GM11168 (cell line): ENCODE data around the gene IQCB1.
"Not testable (repeated sequence)": the region's sequence is repeated elsewhere in the genome, so short reads cannot be mapped to it uniquely, and the experiment has no call there.

ENCODE experiments used
- in situ Hi-C: fragments of 300-500 bp; cut with MboI; formaldehyde crosslinking; loops from one replicate; pipeline ENCODE4 v1.12.0; 2022; ENCODE audit warnings: low sequenced_read_pairs; ENCODE audit not compliant: unreplicated experiment

IQCB1 gene

DNA sequence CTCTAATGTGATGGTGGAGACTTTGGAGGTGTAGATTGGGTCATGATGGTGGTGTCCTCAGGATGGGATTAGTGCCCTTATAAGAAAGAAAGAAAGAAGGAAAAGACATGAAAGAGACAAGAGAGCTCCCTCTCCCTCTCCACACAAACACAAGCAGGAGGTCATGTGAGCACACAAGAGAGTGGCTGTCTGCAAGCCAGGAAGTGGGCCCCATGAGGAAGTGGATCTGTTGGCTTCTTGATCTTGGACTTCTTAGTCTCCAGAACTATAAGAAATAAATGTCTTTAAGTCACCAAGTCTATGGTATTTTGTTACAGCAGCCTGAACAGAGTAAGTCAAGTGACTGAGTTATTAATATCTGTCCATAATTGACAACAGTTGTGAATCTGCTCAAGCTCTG is 17.1 kb downstream of the IQCB1 start:
- in situ Hi-C loops: no loop called here

DNA sequence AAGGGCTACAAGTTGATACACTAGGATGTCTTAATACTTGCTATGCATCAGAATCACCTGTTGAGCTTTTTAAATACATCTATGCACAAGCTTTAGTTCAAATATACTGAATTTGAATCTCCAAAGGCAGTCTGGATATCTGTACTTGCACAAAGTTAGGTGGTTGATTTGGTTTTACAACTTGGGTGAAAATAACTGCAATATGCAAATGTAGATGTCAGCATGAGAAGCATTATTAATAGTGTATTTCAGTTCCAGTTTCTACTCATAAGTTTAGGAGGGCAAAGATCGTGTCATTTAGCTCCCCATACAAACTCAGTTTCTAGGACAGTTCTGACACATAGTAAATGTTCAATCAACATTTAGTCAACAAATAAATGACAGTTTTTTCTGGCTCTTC is 25.6 kb downstream of the IQCB1 start:
- in situ Hi-C loops: no loop called here

DNA sequence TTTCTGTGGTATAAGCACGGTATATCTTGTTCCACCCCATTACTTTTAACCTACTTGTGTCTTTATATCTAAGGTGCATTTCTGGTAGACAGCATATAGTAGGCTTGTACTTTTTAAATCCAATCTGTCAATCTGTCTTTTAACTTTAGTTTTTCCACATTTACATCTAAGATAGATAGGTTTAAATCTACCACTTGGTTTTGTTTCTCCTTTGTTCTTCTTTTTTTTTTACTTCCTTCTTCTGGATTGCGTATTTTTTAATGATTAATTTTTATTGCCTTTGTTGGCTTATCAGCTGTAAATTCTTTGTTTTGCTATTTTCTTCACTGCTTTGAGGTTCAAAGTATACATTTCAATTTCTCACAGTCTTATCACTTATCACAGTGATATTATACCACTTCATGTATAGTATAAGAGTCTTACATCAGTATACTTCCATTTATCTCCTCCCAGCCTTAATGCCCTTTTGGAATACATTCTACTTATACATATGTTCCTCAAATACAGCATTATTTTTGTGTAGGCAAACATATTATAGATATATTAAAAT is 31.0 kb downstream of the IQCB1 start:
- in situ Hi-C loops: no loop called here

DNA sequence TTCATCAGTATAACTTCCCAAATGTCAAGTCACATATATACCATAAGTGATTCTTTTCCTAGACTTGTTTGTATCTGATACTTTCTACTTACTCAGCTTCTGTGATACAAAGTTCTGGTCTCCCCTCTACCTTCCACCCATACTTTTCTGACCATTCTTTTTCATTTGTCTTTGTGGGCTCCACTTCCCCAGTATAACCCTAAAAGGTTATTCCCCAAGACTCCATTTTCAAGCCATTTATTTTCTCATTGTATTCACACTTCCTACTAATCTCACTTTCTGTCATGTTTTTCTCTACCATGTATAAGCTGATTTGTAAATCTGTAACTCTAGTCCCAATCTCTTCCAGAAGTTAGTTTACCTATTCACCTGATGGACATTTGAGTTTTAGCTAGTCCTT is 34.0 kb downstream of the IQCB1 start:
- in situ Hi-C loops: no loop called here

DNA sequence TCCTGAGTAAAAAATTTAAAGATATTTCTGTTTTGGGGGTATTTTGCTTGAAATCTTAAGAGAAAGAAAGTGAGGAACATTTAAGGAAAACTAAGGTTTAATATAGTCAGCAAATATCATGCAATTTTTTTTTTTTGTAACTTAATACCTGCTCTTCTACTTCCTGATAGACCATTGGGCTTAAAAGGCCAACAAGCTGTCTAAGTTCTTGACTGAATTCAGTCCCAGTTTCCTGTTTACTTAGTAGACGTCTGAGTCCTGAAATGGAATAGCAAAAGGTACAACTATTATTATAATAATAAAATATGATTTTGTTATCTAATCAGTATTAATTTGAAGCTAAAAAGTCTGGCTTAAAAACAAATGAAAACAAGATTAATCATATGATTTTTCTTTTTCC is 37.9 kb downstream of the IQCB1 start:
- in situ Hi-C loops: no loop called here

DNA sequence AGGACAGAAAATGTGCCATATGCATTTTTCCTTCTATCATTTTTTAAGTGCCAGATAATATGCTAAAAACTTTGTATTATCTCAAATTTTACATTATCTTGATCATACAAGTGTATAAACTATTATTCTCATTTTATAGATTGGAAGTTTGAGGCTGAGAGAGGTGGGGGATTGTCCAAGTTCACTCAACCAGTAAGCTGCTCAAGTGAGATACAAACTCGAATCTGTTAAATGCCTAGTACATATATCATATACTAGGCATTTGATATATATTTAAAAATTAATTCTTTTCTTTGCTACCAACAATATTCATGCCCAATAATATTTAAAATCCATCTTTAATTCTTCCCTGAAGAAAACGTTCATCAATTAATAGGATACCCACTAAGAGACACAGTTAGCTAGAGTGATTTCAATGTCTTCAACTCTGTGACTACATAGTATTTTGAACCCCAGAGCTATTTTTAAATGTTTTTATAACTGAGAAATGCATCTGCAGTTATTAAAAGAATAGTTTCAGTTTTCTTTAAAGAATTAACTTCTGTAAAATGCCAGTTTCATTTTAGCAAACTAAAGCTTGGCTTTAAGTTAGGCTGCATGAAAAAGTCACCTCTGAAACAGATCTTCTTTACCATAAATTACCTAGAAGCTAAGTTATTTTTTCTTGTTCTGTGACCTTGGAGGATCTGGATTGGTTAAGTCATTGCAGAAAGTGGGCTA is 40.4 kb downstream of the IQCB1 start:
- in situ Hi-C loops: no loop called here

DNA sequence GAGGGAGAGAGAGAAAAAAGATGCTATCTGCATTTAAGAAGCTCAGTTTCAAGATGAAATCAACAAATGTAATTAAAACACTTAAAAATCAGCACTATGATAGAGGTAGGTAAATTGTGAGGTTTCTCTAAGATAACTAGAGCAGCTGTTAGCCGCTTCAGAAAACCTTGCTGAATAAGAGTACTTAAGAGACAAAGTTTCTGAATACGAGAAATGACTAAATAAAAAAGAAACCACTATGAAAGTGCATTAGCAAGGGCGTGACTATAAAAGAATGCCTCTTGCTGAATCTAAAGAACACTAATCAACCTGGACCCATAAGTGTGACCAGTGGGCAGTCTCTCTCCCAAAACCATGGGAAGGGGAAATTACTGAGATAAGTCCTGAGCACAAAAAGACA is 41.8 kb downstream of the IQCB1 start:
- in situ Hi-C loops: no loop called here

DNA sequence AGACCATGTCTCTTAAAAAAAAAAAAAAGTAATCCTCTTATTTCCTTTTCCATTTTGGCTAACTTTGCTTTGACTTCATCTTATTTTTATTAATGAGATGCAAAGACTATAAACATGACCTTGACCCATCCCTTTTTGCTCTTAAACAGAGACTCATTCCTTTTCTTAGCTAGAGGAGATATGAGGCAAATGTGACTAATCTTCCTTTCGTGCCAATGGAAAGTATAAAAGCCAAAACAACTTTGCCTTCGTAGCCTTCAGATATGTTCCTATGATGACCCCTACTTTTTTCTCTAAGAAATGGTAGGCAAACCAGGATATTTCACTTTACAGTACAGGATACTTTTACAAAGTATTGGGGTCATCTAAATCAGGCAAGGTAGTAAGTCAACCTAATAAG is 48.4 kb downstream of the IQCB1 start:
- in situ Hi-C loops: no loop called here

DNA sequence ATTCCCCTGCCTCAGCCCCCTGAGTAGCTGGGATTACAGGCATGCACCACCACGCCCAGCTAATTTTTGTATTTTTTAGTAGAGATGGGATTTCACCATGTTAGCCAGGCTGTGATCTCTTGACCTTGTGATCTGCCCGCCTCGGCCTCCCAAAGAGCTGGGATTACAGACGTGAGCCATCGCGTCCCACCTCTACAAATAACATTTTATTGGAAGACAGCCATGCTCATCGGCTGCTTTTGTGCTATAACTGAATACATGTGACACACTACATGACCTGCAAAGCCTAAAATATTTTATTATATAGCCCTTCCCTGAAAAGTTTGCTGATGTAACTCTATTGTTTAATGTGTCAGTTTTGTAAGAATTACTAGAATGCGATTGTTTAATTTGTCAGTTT is 52.1 kb downstream of the IQCB1 start:
- in situ Hi-C loops: not testable (repeated sequence)

DNA sequence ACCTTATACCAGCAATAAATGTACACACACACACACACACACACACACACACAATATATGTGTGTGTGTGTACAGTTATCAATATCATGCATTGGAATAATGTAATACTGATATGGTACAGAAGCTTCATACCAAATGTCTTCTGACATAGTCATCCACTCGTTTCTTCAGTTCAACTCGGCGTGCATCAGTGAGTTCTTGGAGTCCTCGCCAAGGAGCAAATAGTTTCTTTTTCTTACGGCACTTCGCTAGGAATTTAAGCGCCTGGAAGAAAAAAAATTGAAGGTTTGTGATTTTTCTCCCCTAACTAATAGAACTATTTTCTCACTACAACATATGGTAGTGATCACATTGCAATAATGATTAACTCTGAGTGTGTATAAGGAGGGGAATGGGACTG is 53.2 kb downstream of the IQCB1 start:
- in situ Hi-C loops: no loop called here

DNA sequence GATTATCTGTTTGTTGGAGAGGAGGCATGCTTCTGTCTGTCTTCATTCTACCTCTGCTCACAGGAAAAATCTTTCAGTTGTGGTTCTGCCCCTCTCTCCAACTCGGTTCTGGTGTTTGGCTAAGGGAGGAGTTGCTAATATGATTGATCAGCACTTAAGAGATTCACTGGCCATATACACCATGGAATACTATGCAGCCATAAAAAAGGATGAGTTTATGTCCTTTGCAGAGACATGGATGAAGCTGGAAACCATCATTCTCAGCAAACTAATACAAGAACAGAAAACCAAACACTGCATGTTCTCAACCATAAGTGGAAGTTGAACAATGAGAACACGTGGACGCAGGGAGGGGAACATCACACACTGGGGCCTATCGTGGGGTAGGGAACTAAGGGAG is 59.8 kb downstream of the IQCB1 start:
- in situ Hi-C loops: not testable (repeated sequence)

DNA sequence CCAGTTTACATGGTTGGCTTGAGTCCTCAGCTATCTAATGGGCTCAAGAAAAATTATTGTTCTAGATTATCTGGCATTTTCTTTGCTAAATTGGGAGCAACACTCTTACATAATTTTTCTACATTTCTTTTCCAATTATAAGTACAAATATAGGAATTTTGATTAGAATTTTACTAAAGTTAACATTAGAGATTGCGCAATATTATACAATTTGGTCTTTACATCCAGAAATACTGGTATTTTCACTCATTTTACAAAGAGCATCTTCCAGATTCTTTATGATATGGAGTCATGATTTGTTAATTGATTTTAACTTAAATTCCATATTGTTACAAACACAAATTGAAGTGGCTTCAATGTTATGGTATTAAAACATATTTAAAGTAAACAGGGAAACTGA is 65.6 kb downstream of the IQCB1 start:
- in situ Hi-C loops: no loop called here

DNA sequence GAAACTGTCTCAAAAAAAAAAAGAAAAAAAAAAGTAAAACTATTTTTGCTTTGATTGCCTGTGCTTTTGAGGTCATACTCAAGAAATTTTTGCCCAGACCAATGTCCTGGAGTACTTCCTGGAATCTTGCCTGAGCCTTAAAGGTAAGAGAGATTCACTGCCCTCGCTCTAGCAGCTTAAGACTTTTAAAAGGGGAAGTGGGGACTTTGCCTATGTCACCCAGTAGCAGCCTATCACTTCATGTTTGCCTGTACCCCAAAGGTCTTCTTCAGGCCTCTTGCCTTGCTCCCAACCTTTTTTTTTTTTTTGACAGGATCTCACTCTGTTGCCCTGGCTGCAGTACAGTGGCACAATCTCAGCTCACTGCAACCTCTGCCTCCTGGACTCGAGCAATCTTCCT is 66.4 kb downstream of the IQCB1 start:
- in situ Hi-C loops: no loop called here

DNA sequence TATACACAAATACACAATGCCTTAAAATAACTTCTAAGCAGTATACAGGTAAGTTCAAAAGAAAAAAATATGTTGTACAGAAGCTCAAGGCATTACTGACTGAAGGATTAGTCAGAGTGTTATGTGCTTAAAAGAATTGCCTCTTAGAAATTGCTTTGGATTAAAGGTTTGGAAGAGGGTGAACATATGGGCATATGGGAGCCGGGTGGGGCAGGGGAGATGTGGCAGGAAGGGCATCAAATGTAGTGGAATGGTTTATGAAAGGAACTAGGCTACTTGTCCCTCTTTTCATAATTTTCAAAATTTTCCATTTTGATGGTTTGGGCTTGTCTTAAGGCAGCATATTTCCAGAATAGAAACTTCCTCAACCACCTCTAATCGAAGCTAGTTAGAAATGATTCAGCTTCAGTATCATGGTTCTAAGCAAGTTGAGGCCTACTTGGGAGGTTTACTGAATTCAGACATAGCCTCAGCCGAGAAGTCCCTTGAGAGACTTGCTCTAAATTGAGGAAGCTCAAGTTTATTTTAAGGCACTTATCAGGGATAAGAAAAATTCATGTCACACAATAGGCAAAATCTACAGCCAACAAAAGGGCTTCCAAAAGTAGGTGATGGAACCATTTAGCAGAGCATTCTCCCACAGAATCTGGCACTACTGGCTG is 75.2 kb downstream of the IQCB1 start:
- in situ Hi-C loops: no loop called here

DNA sequence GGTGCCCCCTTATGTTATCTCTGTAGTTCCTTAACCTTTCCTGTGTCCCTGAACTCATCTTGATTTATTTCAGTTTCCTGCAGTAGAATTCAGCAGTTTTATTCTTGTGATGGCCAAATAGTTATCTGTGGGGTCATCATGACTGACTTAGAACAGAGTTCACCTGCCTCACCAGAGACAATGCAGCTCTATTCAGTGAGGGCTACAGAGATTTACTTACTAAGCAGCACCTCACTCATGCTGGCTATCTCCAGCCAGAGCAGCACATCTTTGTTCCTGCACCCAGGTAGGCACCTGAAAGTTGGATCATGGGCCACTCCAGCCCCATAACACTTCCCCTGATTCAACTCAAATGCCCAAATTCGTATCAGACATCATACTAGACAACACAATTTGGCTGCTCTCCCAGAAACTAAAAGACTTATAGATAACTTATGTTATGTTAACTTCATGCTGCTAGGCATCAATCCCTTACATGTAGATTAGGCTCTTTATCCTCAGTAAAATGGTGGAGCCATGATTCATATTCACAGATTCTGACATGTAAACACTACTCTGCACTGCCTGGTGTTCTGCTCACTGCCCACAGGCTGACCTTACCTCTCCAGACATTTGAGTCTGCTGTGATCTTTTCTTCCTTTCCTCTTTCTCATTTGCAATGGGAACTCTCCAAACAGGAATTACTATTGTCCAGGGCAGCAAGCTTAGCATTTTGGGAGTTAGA is 76.0 kb downstream of the IQCB1 start:
- in situ Hi-C loops: no loop called here

DNA sequence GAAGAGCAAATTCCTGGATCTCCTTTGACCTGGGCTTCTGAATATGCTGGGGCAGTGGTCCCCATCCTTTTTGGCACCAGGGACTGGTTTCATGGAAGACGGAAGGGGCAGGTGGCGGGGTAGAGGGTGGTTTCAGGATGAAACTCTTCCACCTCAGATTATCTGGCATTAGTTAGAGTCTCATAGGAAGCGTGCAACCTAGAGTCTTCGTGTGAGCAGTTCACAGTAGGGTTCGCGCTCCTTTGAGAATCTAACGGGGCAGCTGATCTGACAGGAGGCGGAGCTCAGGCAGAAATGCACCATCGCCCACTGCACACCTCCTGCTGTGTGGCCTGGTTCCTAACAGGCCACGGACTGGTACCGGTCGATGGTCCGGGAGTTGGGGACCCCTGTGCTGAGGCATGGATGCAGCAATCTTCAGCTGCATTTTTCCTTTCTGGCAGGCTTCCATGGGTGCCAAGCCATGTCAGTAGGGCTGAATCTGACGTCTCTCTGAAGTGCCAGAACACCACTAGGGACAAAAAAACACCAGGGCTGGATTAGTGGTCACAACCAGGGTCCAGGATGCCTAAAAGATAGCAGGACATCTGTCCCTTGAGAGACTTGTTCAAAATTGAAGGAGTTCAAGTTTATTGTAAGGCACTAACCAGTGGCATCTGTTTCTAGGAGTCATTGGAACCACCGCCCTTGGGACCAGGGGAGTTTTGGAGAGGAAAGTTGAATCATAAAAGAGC is 76.9 kb downstream of the IQCB1 start:
- in situ Hi-C loops: no loop called here

DNA sequence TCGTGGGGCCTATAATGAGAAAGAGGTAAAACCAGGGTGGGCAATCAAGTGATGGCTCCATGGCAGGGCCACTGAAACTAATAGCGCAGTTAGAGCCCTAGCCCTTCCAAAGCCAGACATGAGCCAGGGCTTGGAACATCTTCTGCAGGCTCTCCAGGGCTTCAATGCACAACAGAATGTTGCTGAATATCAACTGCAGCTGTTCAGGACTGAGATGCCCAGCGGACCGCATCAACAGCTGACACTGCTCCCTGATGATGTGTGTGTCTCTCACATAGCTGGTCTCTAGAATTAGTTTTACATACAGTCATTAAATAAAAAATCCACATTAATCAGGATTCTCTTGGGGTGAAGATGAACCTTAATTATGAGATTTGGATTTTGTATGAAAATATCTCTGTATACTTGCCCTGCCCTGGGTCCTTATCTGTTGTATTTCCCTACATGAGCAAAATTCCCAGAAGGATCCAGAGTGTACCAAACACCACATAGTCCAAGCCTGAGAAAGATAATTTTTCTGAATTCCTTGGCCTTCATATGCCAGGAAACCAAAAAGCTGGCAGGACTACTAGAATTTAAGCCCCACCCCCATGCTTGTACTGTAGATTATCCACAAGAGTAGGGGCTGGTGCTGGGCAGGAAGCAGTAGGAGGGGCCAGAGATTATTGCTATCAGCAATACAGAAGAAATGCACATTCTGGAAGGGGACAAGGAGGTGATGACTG is 77.6 kb downstream of the IQCB1 start:
- in situ Hi-C loops: no loop called here

DNA sequence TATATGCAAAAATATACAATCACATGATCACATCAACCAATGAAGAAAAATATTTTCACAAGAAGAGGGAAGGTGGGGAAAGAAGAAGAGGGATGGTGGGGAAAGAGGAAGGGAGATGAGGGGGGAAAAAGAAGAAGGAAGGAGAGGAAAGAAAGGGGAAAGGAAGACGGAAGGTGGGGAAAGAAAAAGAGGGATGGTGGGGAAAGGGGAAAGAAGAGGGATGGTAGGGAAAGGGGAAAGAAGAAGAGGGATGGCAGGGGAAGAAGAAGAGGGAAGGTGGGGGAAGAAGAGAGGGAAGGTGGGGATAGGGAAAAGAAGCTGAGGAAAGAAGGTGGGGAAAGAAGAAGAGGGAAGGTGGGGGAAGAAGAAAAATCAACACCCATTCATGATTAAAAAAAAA is 82.1 kb downstream of the IQCB1 start:
- in situ Hi-C loops: no loop called here

DNA sequence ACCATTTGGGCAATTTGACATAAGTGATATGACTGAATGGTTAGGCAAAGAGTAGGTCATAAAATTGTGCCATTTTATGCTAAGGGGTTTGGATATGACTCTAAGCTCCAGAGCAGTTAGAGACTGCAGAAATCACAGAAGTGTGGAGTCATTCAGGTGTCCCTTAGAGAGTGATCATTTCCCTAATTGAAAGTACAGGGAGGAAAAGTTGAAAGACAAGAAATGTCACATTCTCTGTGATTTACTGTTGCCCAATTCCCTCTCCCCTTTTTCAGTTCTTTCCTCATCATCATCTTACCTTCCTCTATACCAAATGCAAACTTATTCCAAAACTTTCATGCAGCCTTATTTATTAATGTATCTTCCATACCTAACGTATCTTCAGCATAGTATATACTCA is 82.6 kb downstream of the IQCB1 start:
- in situ Hi-C loops: no loop called here

DNA sequence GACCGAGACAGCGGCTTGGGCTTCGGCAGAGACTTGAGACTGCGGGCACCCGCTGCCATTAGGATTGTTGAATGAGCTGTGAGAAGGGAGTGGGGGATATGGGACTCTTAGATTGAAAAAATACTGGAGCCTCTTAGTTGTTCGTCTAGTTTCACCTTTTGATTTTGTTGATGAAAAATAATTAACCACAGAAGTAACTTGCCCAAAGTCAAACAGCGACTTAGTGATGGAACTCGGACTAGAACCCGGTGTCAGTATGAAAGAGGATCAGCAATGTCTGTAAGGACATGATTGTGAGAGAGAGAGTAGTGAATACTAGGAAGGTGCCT is 84.8 kb downstream of the IQCB1 start:
- in situ Hi-C loops: no loop called here
